K562 (cell line): Measurements from ENCODE around the gene UBE2J2. TPM values are rescaled to one million over a fixed set of nuclear protein-coding genes. Genes with fewer than 3 reads are reported as not detected.

ENCODE experiments used
- ATAC-seq: fragments of 200-7000 bp; cut with Tn5 transposase; 3 replicates; pipeline ENCODE4 v1.9.1; 2020; ENCODE audit warnings: moderate library complexity
- BruUV-seq: library from RNA; stranded (reverse); fragments of 400-500 nt; replicated peaks from 2 replicates; lab custom pipeline; 2021; lab: Mats Ljungman, UMichigan
- CTCF ChIA-PET: fragments of 300-600 bp; formaldehyde crosslinking; extraction: SDS; loops from one replicate; lab custom pipeline; 2021; ENCODE audit warnings: low intra/inter-chr PET ratio; lab: Yijun Ruan, JAX
- POLR2A ChIA-PET: fragments of 300-600, 350-650 bp; sonication (Branson Sonifier 250); formaldehyde crosslinking; extraction: SDS; loops from one replicate; lab custom pipeline; 2021; ENCODE audit warnings: antibody characterized with exemption, inconsistent platforms; lab: Yijun Ruan, JAX
- DNase-seq, 4 experiments: peaks; one replicate each; pipeline versions ENCODE4 v3.0.0 to v3.0.0-alpha.2; 2011 to 2018; ENCODE audit warnings: low spot score in 3 of 4, mixed read lengths in 3 of 4; ENCODE audit errors: extremely low read depth in 1 of 4
- FAIRE-seq: peaks from 2 replicates; lab custom pipeline; 2011; peaks lifted over from hg19 to GRCh38; lab: Jason Lieb, UNC
- H2AFZ ChIP-seq: 2 replicates; pipeline ENCODE4 v1.6.0; 2011; ENCODE audit warnings: low read depth, low read length, control low read depth, inconsistent platforms
- H3K27ac ChIP-seq: fragments of 200-600 bp; 3 replicates; pipeline ENCODE4 v1.8.0; 2011; ENCODE audit warnings: low read depth, mild to moderate bottlenecking, control low read depth, inconsistent platforms, low read length, moderate library complexity, mixed read lengths; ENCODE audit errors: extremely low read depth
- H3K27me3 ChIP-seq, 2 experiments: fragments of 300-600 bp in 1 of 2; 2 replicates in 1 of 2; 3 replicates in 1 of 2; pipeline versions ENCODE4 v1.6.0 to v1.8.0; 2011; ENCODE audit warnings: inconsistent platforms in 2 of 2, low read length in 2 of 2, mild to moderate bottlenecking in 1 of 2, mixed read lengths in 1 of 2, moderate library complexity in 1 of 2; ENCODE audit not compliant: control insufficient read depth in 2 of 2, insufficient read depth in 2 of 2
- H3K36me3 ChIP-seq: fragments of 300-600 bp; 3 replicates; pipeline ENCODE4 v1.8.0; 2011; ENCODE audit warnings: mild to moderate bottlenecking, low read length, inconsistent platforms; ENCODE audit not compliant: control insufficient read depth, insufficient read depth
- H3K4me1 ChIP-seq, 2 experiments: fragments of 200-600 bp in 1 of 2; replicated peaks in 1 of 2; 2 replicates in 1 of 2; 3 replicates in 1 of 2; pipeline versions ENCODE4 v1.5.1 to v1.8.0; 2011; ENCODE audit warnings: inconsistent platforms in 2 of 2, low read length in 2 of 2, mild to moderate bottlenecking in 1 of 2, mixed read lengths in 1 of 2, moderate library complexity in 1 of 2; ENCODE audit not compliant: control insufficient read depth in 2 of 2, insufficient read depth in 2 of 2
- H3K4me2 ChIP-seq: 2 replicates; pipeline ENCODE4 v1.6.1; 2011; ENCODE audit warnings: low read length, control low read depth, inconsistent platforms, mixed read lengths; ENCODE audit not compliant: insufficient read depth
- H3K4me3 ChIP-seq: fragments of 200-600 bp; sonication (generic), shearing (Covaris generic); 2 replicates; pipeline ENCODE4 v1.5.1; 2016; ENCODE audit warnings: control low read depth, inconsistent platforms
- H3K79me2 ChIP-seq: fragments of 200-600 bp; 3 replicates; pipeline ENCODE4 v1.8.0; 2011; ENCODE audit warnings: low read length, inconsistent platforms; ENCODE audit not compliant: control insufficient read depth, insufficient read depth
- H3K9ac ChIP-seq, 2 experiments: 2 replicates each; pipeline versions ENCODE4 v1.6.0 to v1.6.1; 2011; ENCODE audit warnings: low read depth in 2 of 2, low read length in 2 of 2, control low read depth in 1 of 2, inconsistent platforms in 1 of 2, mild to moderate bottlenecking in 1 of 2, mixed read lengths in 1 of 2; ENCODE audit not compliant: insufficient read depth in 1 of 2
- H3K9me1 ChIP-seq: one replicate; pipeline ENCODE4 v1.6.0; 2011; ENCODE audit warnings: inconsistent platforms, mild to moderate bottlenecking, low read length, moderate library complexity; ENCODE audit not compliant: control insufficient read depth, insufficient read depth
- H3K9me3 ChIP-seq: replicated peaks from 2 replicates; pipeline ENCODE4 v1.5.1; 2011; ENCODE audit warnings: low read depth, low read length, inconsistent platforms; ENCODE audit not compliant: control insufficient read depth, insufficient read depth
- H4K20me1 ChIP-seq: replicated peaks from 2 replicates; pipeline ENCODE4 v1.6.1; 2011; ENCODE audit warnings: low read length, inconsistent platforms, mixed read lengths; ENCODE audit not compliant: control insufficient read depth, insufficient read depth
- EP400 ChIP-seq: fragments of 450-650 bp; IDR thresholded peaks from 2 replicates; pipeline ENCODE4 v1.6.1; 2017; ENCODE audit warnings: antibody characterized with exemption, mild to moderate bottlenecking, moderate library complexity
- HMG20A ChIP-seq: fragments of 450-650 bp; formaldehyde crosslinking; conservative IDR thresholded peaks from 2 replicates; pipeline ENCODE4 v1.4.0; 2020; ENCODE audit warnings: mild to moderate bottlenecking, mixed read lengths
- HNRNPL ChIP-seq: fragments of 200-400 bp; formaldehyde crosslinking; IDR thresholded peaks from 2 replicates; pipeline ENCODE4 v1.6.1; 2017; ENCODE audit warnings: low read depth, mild to moderate bottlenecking, low read length
- HNRNPLL ChIP-seq: fragments of 200-400 bp; formaldehyde crosslinking; IDR thresholded peaks from 2 replicates; pipeline ENCODE4 v1.6.1; 2017; ENCODE audit warnings: low read length, low read depth, mild to moderate bottlenecking; ENCODE audit not compliant: poor library complexity, severe bottlenecking
- NCOA4 ChIP-seq: fragments of 450-650 bp; IDR thresholded peaks from 2 replicates; pipeline ENCODE4 v1.6.1; 2018; ENCODE audit warnings: mild to moderate bottlenecking; ENCODE audit not compliant: partially characterized antibody
- PRPF4 ChIP-seq: fragments of 200-400 bp; formaldehyde crosslinking; IDR thresholded peaks from one replicate; pipeline ENCODE4 v1.6.1; 2017; ENCODE audit warnings: low read length, low read depth, mild to moderate bottlenecking; ENCODE audit not compliant: insufficient read depth, poor library complexity, severe bottlenecking
- RB1 ChIP-seq: fragments of 450-650 bp; IDR thresholded peaks from 2 replicates; pipeline ENCODE4 v1.6.1; 2017; ENCODE audit warnings: low read depth, mild to moderate bottlenecking
- RBBP5 ChIP-seq: fragments of 200-600 bp; sonication (generic); IDR thresholded peaks from 2 replicates; pipeline ENCODE4 v1.6.1; 2012; ENCODE audit warnings: borderline replicate concordance, mild to moderate bottlenecking, low read length, control low read depth, inconsistent platforms; ENCODE audit not compliant: insufficient read depth, poor library complexity, severe bottlenecking
- TAF7 ChIP-seq: fragments of 450-650 bp; IDR thresholded peaks from 2 replicates; pipeline ENCODE4 v1.6.1; 2016; ENCODE audit warnings: missing genetic modification characterization, missing compliant biosample characterization
- TARDBP ChIP-seq: fragments of 450-650 bp; IDR thresholded peaks from 2 replicates; pipeline ENCODE4 v1.6.1; 2016
- ZNF140 ChIP-seq: fragments of 250-450 bp; sonication (Bioruptor Pico); IDR thresholded peaks from 2 replicates; pipeline ENCODE4 v1.8.0; 2021; ENCODE audit warnings: moderate library complexity, mild to moderate bottlenecking, inconsistent platforms
- ZNF143 ChIP-seq: sonication (generic); formaldehyde crosslinking; IDR thresholded peaks from 2 replicates; pipeline ENCODE4 v1.9.0; 2022; ENCODE audit warnings: mild to moderate bottlenecking, missing genetic modification reagents
- WGBS: fragments of 100-300 bp; shearing (Covaris generic); methylation state at CpG from one replicate; pipeline ENCODE4 v1.1.6; 2016; ENCODE audit warnings: low coverage, mixed read lengths; ENCODE audit not compliant: insufficient coverage; ENCODE audit errors: missing lambda C conversion rate; 5-methylcytosine and 5-hydroxymethylcytosine counted together
- in situ Hi-C: fragments of 300-500 bp; cut with MboI; formaldehyde crosslinking; loops from 4 replicates; pipeline ENCODE4 v1.15.0; 2018; ENCODE audit warnings: inconsistent platforms, mixed read lengths
- intact Hi-C: fragments of 100-400 bp; cut with micrococcal nuclease; formaldehyde crosslinking; loops from 2 replicates; pipeline ENCODE4 v1.14.2; 2022
- polyA plus RNA-seq, 8 experiments: library from polyadenylated mRNA; depleted of rRNA in 4 of 8; stranded (reverse) in 5 of 8; unstranded in 3 of 8; fragments of >200 nt; fragmentation: Nextera tagmentation in 2 of 8; fragmentation: Illumina TruSeq in 1 of 8; extraction: Ambion mirVana in 2 of 8; extraction: Trizol in 1 of 8; gene quantifications; 2 replicates each; pipeline versions ENCODE4 v1.2.1 to v1.2.3, GENCODE V29; 2011 to 2014; ENCODE audit warnings: inconsistent platforms in 1 of 8, missing spikeins in 1 of 8
- total RNA-seq, 7 experiments: library from RNA; depleted of rRNA in 6 of 7; stranded (reverse); fragments of >200 nt in 6 of 7; fragmentation: Illumina TruSeq in 2 of 7; extraction: Trizol in 2 of 7; gene quantifications; 2 replicates each; pipeline versions ENCODE4 v1.2.1 to v1.2.3, GENCODE V29; 2011 to 2021; ENCODE audit warnings: low replicate concordance in 1 of 7
- TF ChIP-seq, protein P1 (sequence below): fragments of 250-450 bp; sonication (Bioruptor Pico); IDR thresholded peaks from 2 replicates; pipeline ENCODE4 v1.4.0; 2020; ENCODE audit warnings: mild to moderate bottlenecking, moderate library complexity
- TF ChIP-seq, protein P2 (sequence below), 2 experiments: IDR thresholded peaks; 2 replicates each; pipeline ENCODE4 v1.6.1; 2012; ENCODE audit warnings: improper control_type of control experiment in 2 of 2, low read depth in 2 of 2, low read length in 2 of 2, borderline replicate concordance in 1 of 2
- TF ChIP-seq, protein P3 (sequence below): sonication (generic); formaldehyde crosslinking; IDR thresholded peaks from 2 replicates; pipeline ENCODE4 v1.8.0; 2022; ENCODE audit warnings: mild to moderate bottlenecking, low read depth, missing genetic modification reagents
- TF ChIP-seq, protein P4 (sequence below): sonication (generic); formaldehyde crosslinking; IDR thresholded peaks from 2 replicates; pipeline ENCODE4 v1.5.0; 2020; ENCODE audit warnings: missing genetic modification reagents

The UBE2J2 gene
- total and polyA plus RNA-seq, 9 of the 15 experiments (the other 6 are each of a cell fraction or from before 2014, with no cell fraction given): 0.93 to 112 (median 75.5) TPM

DNA sequence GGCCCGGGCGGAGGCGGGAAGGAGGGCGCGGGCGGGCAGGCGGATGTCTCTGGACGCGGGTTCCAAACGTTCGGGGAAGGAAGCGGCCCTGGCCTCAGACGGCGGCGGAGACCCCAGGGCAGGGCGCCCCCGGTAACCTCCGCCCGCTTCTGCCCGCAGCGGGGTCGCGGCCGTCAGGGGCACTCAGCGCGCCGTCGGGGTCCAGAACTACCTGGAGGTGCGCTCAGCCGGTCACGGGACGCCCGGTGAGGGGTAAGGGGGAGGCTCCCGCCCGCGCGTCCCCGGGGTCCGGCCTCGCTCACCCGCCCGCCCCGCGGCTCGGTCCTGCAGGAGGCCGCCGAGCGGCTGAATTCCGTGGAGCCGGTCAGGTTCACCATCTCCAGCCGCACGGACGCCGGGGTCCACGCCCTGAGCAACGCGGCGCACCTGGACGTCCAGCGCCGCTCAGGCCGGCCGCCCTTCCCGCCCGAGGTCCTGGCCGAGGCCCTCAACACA lies 35.1 kb upstream of the UBE2J2 start:
- intact Hi-C loops: loop anchor here (2.0 to 10.0 kb wide), 3 partner anchors 16 to 916 kb away; partner anchors contain the start of genes AURKAIP1, CPTP, INTS11 and SKI
- peak overlapping the region; percentile 68 for H2AFZ ChIP-seq
- FAIRE-seq: no peak
- TF ChIP-seq PRPF4 (peak; percentile 6), TARDBP (0 out of 2 replicates have a peak, but pooled peaks have one; percentile 15), HMG20A (CRISPR knock-in tag) (no peak), ZNF140 (CRISPR knock-in tag) (no peak), EP400 (no peak), RBBP5 (peak; percentile 29), RB1 (peak; percentile 2), HNRNPL (peak; percentile 40; the same call in 1 of the 2 replicates), ZNF143 (CRISPR knock-in tag) (no peak), HNRNPLL (no peak), TAF7 (tag) (no peak), NCOA4 (no peak)
- TF ChIP-seq, protein P1, sequence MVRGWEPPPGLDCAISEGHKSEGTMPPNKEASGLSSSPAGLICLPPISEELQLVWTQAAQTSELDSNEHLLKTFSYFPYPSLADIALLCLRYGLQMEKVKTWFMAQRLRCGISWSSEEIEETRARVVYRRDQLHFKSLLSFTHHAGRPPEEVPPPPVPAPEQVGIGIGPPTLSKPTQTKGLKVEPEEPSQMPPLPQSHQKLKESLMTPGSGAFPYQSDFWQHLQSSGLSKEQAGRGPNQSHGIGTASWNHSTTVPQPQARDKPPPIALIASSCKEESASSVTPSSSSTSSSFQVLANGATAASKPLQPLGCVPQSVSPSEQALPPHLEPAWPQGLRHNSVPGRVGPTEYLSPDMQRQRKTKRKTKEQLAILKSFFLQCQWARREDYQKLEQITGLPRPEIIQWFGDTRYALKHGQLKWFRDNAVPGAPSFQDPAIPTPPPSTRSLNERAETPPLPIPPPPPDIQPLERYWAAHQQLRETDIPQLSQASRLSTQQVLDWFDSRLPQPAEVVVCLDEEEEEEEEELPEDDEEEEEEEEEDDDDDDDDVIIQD (CRISPR knock-in tag): peak; percentile 59; the same call in 1 of the 2 replicates
- TF ChIP-seq, protein P2, sequence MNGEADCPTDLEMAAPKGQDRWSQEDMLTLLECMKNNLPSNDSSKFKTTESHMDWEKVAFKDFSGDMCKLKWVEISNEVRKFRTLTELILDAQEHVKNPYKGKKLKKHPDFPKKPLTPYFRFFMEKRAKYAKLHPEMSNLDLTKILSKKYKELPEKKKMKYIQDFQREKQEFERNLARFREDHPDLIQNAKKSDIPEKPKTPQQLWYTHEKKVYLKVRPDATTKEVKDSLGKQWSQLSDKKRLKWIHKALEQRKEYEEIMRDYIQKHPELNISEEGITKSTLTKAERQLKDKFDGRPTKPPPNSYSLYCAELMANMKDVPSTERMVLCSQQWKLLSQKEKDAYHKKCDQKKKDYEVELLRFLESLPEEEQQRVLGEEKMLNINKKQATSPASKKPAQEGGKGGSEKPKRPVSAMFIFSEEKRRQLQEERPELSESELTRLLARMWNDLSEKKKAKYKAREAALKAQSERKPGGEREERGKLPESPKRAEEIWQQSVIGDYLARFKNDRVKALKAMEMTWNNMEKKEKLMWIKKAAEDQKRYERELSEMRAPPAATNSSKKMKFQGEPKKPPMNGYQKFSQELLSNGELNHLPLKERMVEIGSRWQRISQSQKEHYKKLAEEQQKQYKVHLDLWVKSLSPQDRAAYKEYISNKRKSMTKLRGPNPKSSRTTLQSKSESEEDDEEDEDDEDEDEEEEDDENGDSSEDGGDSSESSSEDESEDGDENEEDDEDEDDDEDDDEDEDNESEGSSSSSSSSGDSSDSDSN (IDR thresholded peaks at IDR 0.05; ENCODE audit: borderline replicate concordance in 1 of 2, low read depth in 2 of 2, low read length in 2 of 2): peak in 1 of 2 experiments; percentile 74; a peak in 1 of 4 replicates
- TF ChIP-seq, protein P3, sequence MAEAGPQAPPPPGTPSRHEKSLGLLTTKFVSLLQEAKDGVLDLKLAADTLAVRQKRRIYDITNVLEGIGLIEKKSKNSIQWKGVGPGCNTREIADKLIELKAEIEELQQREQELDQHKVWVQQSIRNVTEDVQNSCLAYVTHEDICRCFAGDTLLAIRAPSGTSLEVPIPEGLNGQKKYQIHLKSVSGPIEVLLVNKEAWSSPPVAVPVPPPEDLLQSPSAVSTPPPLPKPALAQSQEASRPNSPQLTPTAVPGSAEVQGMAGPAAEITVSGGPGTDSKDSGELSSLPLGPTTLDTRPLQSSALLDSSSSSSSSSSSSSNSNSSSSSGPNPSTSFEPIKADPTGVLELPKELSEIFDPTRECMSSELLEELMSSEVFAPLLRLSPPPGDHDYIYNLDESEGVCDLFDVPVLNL (CRISPR knock-in tag): peak; percentile 11; the same call in 1 of the 2 replicates
- TF ChIP-seq, protein P4, sequence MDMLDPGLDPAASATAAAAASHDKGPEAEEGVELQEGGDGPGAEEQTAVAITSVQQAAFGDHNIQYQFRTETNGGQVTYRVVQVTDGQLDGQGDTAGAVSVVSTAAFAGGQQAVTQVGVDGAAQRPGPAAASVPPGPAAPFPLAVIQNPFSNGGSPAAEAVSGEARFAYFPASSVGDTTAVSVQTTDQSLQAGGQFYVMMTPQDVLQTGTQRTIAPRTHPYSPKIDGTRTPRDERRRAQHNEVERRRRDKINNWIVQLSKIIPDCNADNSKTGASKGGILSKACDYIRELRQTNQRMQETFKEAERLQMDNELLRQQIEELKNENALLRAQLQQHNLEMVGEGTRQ (CRISPR knock-in tag): 0 out of 2 replicates have a peak, but pooled peaks have one; percentile 14

More for the DNA sequence above, 35.1 kb upstream of the UBE2J2 start:
- TSS peak; percentile 67 for BruUV-seq
- Histone ChIP-seq H3K27me3 (no peaks in the 10 kb centered on the region), H3K9me1 (peaks cover 5% of the 10 kb centered on the region), H3K27ac (peak overlapping the region; percentile 96), H3K4me1 (peaks cover 40 to 97% of the 10 kb centered on the region in 2 experiments), H3K79me2 (peaks cover 54% of the 10 kb centered on the region), H3K4me3 (peak overlapping the region; percentile 94), H3K36me3 (peaks cover 47% of the 10 kb centered on the region), H4K20me1 (peaks cover 23% of the 10 kb centered on the region), H3K9me3 (no peaks in the 10 kb centered on the region), H3K4me2 (peak overlapping the region; percentile 88), H3K9ac (peak overlapping the region; percentile 87 to 97)
- CTCF ChIA-PET: no interaction called here
- POLR2A ChIA-PET: interaction anchor here (0.9 to 1.3 kb wide), 4 partner anchors 17 to 197 kb away, joined by 3 to 4 read pairs (median 3); no protein-coding TSS in a partner anchor
- peak; percentile 2 for ATAC-seq
- under 1% methylated on average over 43 of the region's 66 CpGs for WGBS
- DNase-seq: peak in 2 of 4 experiments; percentile 56 to 61
- in situ Hi-C loops: no loop called here
